ENCODE measurements around the gene GULP1. TPM values are rescaled to one million over a fixed set of nuclear protein-coding genes. Genes with fewer than 3 reads are reported as not detected.

The GULP1 gene
- total RNA-seq, 4 donors from 2014 or later = 34.0 to 46.3 (median 38.0) TPM

- H3K4me1 ChIP-seq = no peaks in the 10 kb centered on the region
- TF ChIP-seq CTCF (IDR thresholded peaks at IDR 0.05) = no peak
- no peak for TF ChIP-seq POLR2A (IDR thresholded peaks at IDR 0.05)
- H3K36me3 ChIP-seq = no peaks in the 10 kb centered on the region
- no peak overlapping the region for H3K27ac ChIP-seq
- no peaks in the 10 kb centered on the region for H3K9me3 ChIP-seq
- DNase-seq = no peak
- no peak overlapping the region for H3K4me3 ChIP-seq (replicated peaks in 1 of 3)
- intact Hi-C loops (cut with DNase I) = no loop called here
- no peaks in the 10 kb centered on the region for H3K27me3 ChIP-seq
Observed at GRCh38 chr2:188327518-188328213, 36.0 kb downstream of the GULP1 start.

- H3K4me1 ChIP-seq = no peaks in the 10 kb centered on the region
- TF ChIP-seq CTCF (IDR thresholded peaks at IDR 0.05) (no peak), POLR2A (IDR thresholded peaks at IDR 0.05) (no peak)
- WGBS, 2 donors = 98 to 100% methylated on average over 1 of the region's 1 CpG
Observed at GRCh38 chr2:188328419-188328818, 36.7 kb downstream of the GULP1 start.

GRCh38 chr2:188330316-188331053 is 38.8 kb downstream of the GULP1 start:
- intact Hi-C loops (cut with DNase I) = no loop called here
- TF ChIP-seq POLR2A (IDR thresholded peaks at IDR 0.05) (no peak), CTCF (IDR thresholded peaks at IDR 0.05) (no peak)
- Histone ChIP-seq H3K36me3 (no peaks in the 10 kb centered on the region), H3K9me3 (no peaks in the 10 kb centered on the region), H3K27ac (no peak overlapping the region), H3K4me1 (peaks cover 0 to 6% of the 10 kb centered on the region in 2 donors), H3K4me3 (replicated peaks in 1 of 3) (no peak overlapping the region), H3K27me3 (no peaks in the 10 kb centered on the region)
- WGBS, 2 donors = 86 to 95% methylated on average over 2 of the region's 2 CpGs
- DNase-seq = no peak

More at GRCh38 chr2:188328419-188328818, 36.7 kb downstream of the GULP1 start:
- no peaks in the 10 kb centered on the region for H3K27me3 ChIP-seq
- DNase-seq = no peak
- H3K36me3 ChIP-seq = no peaks in the 10 kb centered on the region
- H3K27ac ChIP-seq = no peak overlapping the region
- intact Hi-C loops (cut with DNase I) = no loop called here
- no peaks in the 10 kb centered on the region for H3K9me3 ChIP-seq
- no peak overlapping the region for H3K4me3 ChIP-seq (replicated peaks in 1 of 3)

- WGBS, 2 donors = 94 to 96% methylated on average over 2 of the region's 2 CpGs
- no peak for TF ChIP-seq POLR2A (IDR thresholded peaks at IDR 0.05)
- H3K36me3 ChIP-seq = no peaks in the 10 kb centered on the region
- no peak for DNase-seq
- H3K27me3 ChIP-seq = no peaks in the 10 kb centered on the region
- H3K9me3 ChIP-seq = no peaks in the 10 kb centered on the region
- H3K27ac ChIP-seq = no peak overlapping the region
- no peak overlapping the region for H3K4me3 ChIP-seq (replicated peaks in 1 of 3)
- H3K4me1 ChIP-seq = peaks cover 0 to 6% of the 10 kb centered on the region in 2 donors
- intact Hi-C loops (cut with DNase I) = no loop called here
Observed at GRCh38 chr2:188332619-188333018, 40.9 kb downstream of the GULP1 start.

- no peak for DNase-seq
- Histone ChIP-seq H3K27me3 (no peaks in the 10 kb centered on the region), H3K4me3 (replicated peaks in 1 of 3) (no peak overlapping the region), H3K36me3 (no peaks in the 10 kb centered on the region), H3K9me3 (no peaks in the 10 kb centered on the region), H3K27ac (no peak overlapping the region), H3K4me1 (peaks cover 0 to 6% of the 10 kb centered on the region in 2 donors)
- no peak for TF ChIP-seq CTCF (IDR thresholded peaks at IDR 0.05)
- no peak for TF ChIP-seq POLR2A (IDR thresholded peaks at IDR 0.05)
- intact Hi-C loops (cut with DNase I) = no loop called here
- WGBS, 2 donors = 62 to 64% methylated on average over 5 of the region's 5 CpGs
Observed at GRCh38 chr2:188333751-188334524, 42.3 kb downstream of the GULP1 start.
